ENCODE results near the gene C3orf49.

DNA sequence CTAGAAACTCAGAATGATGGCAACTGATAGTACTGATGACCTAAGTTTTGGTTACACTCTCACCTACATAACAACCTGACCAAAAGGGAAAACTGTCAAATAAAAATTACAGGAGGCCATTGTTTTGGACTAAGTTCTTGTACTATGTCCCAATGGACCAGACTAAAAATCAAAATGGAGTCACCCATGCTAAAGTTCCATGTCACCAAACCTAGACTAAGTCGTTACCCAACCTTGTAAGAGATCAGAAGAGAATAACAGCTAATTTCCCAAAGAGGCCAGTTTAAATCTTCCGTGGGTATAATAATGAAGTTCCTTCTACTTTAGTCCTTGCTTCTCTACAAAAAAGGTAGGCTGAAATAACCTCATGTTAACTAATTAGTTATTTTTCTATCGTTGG is 32.2 kb downstream of the C3orf49 start:
- no peak for TF ChIP-seq POLR2A (IDR thresholded peaks at IDR 0.05)
- TF ChIP-seq, protein P1, sequence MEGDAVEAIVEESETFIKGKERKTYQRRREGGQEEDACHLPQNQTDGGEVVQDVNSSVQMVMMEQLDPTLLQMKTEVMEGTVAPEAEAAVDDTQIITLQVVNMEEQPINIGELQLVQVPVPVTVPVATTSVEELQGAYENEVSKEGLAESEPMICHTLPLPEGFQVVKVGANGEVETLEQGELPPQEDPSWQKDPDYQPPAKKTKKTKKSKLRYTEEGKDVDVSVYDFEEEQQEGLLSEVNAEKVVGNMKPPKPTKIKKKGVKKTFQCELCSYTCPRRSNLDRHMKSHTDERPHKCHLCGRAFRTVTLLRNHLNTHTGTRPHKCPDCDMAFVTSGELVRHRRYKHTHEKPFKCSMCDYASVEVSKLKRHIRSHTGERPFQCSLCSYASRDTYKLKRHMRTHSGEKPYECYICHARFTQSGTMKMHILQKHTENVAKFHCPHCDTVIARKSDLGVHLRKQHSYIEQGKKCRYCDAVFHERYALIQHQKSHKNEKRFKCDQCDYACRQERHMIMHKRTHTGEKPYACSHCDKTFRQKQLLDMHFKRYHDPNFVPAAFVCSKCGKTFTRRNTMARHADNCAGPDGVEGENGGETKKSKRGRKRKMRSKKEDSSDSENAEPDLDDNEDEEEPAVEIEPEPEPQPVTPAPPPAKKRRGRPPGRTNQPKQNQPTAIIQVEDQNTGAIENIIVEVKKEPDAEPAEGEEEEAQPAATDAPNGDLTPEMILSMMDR (IDR thresholded peaks at IDR 0.05), result no peak
